ENCODE results near the gene TUBA1C.
"Not testable (repeated sequence)": the region's sequence is repeated elsewhere in the genome, so short reads cannot be mapped to it uniquely, and the experiment has no call there.

Gene TUBA1C

DNA sequence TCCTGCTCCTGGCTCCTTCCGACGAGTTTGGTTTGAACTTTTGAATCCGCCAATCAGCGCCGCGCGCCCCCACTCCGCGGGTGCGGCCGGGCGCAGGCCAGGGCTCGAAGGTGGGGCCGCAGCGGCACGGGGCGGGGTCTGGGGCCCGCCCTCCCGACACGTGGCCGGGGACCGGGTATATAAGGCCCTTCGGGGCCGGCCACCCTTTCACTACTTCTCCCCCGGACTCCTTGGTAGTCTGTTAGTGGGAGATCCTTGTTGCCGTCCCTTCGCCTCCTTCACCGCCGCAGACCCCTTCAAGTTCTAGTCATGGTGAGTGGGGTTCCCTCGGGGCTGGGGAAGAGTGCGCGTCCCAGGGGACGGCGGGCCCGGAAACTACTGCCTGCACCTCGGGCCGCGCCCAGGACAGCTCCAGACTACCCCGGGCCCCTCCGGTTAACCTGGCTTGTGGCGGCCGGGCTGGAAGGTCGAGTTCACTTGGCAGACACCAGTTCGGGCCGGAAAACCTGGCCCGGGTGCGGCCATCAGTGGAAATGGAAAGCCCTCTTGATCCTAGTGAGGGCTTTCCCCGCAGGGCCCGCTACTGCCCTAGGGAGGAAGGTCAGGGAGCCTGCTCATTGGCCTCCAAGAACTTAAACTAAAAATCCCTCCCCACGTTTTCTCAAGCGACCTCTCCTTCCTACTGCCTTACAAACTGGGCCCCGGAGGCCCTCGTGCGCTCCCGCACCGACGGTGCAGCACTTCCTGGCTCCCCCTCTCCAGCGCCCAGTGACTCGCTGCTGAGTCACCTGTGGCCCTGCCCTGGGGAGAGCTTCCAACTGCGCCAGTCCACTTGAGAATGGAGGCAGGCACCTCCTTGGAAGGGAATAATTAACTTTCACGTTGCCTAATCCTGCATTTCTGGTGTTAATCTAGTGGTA lies at the start of gene TUBA1C:
Gene TUBA1C (plus strand): TSS at position 210 of the 920 bp plus-strand sequence. CDS start 100 bp downstream, at position 310.
- DNase-seq (ENCODE audit: low read depth): peak; percentile 73

DNA sequence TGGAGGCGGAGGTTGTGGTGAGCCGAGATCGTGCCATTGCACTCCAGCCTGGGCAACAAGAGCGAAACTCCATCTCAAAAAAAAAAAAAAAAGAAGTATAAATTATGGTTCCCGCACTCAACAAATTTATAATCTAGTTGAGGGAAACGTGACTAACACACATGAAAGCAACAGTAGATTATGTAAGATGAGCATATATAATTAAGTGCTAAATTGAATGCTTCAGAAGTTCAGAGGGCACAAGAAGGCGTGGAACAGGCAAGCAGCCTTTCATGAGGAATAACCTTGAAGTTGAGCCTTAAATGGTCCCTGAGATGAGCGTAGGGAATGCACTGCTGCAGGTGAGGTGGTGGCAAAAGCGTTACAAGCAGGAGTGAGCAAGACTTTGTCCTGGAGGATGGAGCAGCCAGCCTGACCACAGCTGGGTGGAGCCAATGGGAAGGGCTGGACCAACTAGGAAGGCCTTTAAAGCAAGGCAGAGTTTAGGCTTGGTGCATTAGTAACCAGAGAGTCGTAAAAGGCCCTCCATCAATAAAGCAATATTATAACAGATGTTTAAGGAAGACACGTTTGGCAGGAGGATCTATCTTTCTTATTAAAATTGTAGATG lies 45.4 kb upstream of the TUBA1C start:
- DNase-seq (ENCODE audit: low read depth): no peak

DNA sequence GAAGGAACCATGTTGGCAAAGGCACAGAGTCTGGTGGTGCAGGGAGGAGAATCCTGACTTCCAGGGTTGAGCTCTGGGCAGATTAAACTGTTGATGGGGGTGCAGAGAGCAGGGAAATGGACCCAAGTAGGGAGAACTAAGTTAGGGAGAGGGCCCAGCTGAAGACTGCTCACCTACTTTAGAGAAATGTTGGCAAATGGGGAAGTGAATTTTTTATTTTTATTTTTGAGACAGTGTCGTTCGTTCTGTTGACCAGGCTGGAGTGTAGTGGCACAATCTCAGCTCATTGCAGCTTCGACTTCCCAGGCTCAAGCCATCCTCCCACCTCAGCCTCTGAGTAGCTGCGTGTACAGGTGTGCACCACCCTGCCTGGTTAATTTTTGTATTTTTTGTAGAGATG lies 43.9 kb upstream of the TUBA1C start:
- DNase-seq (ENCODE audit: low read depth): no peak

DNA sequence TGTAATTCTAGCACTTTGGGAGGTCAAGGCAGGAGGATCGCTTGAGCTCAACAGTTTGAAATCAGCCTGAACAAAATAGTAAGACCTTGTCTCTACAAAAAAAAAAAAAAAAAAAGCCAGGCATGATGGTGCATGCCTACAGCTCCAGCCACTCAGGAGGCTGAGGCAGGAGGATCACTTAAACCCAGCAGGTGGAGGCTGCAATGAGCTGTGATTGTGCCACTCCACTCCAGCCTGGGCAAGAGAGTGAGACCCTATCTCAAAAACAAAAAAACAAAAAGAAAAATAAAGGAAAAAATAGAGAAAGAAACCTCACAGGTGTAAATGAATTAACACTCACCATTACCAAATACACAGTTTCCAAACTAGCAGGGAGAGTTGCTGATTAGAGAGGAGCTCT lies 41.8 kb upstream of the TUBA1C start:
- DNase-seq (ENCODE audit: low read depth): no peak

DNA sequence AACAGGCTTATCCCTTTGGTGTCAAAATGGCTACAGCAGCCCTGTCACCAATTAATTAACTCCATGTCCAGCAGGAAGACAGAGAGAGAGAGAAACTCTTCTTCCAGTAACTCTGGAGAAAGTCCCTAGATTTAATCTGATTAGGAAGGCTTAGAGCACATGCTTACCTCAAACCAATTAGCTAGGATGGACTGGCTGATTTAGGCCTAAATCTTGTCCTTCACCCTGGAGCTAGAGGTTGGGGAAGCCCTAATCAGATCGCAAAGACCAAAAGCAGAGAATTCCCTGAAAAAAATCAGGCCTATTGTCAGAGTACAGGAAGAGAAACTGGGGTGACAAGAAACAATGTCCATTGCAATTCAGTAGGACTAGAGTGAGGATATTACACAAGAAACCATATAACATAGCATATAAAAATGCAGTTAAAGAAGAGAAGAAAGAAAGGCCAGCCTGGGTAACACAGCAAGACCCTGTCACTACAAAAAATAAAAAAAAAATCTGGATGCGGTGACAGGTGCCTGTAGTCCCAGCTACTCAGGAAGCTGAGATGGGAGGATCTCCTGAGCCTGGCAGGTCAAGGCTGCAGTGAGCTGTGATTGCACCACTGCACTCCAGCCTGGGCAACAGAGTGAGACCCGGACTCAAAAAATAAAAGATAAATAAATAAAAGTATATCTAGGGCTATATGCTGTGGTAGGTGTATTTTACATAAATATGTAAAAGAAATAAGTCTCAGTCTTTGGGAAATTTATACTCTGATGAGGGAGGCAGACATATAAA lies 41.1 kb upstream of the TUBA1C start:
- no peak for DNase-seq (ENCODE audit: low read depth)

DNA sequence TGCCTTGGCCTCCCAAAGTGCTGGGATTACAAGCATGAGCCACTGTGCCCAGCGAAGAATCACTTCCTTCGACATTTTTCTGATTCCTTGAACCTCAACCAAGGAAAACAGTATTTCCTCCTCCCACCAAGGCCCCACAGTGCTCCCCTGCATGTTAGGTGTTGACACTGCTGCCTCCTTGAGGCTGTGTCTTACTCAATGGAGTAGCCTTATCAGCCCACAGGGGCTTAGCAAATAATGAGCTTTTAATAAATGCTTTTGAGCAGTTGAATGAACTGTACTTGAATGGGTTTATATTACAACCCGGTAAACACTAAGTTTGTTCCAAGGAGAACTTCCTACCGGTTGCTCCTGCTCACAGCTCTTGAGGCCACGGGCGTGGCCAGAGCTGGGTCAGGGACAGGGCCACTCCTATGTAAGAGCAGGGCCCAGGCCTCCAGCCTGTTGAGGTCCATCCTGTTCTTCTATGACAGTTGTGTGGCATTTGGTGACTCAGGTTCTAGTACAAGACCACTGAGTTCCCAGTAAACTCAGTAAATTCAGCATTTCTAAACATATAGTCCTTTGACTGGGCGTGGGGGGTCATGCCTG lies 39.2 kb upstream of the TUBA1C start:
- DNase-seq (ENCODE audit: low read depth): no peak

DNA sequence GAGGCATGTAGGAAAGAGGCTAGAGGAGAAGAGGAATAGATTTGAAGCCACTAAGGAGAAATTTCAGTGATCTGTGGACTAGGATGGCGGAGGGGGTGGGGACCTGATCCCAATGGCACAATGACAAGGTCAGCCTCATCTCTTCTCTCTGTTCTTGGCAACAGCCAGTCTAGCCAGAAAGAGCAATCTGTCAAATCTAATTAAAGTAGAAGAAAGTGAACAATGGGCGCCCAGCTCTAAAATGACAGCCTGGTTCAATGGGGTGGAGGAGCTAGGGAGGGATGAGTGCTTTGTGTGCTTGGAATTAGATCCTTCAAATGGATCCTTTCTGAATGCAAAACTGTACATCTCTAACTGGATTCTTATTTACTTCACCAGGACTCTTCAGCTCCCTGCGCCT lies 37.2 kb upstream of the TUBA1C start:
- DNase-seq (ENCODE audit: low read depth): no peak

DNA sequence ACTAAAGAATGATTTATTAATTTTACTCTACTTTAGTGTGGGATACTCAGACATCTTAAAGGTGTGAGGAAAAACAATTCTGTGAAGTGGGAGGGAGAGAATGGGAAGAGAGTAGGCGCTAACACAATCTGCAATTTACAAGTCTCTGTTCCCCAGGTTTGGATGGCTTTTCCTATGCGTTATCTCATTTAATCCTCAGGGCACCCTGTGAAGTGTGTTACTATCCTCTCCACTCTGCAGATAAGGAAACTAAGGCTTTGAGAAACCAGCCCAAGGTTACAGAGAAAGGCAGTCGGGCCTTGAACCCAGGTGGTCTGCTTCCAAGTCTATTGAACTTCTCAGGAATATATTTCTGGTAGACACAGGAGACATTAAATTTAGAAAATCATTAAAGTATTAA lies 36.2 kb upstream of the TUBA1C start:
- no peak for DNase-seq (ENCODE audit: low read depth)

DNA sequence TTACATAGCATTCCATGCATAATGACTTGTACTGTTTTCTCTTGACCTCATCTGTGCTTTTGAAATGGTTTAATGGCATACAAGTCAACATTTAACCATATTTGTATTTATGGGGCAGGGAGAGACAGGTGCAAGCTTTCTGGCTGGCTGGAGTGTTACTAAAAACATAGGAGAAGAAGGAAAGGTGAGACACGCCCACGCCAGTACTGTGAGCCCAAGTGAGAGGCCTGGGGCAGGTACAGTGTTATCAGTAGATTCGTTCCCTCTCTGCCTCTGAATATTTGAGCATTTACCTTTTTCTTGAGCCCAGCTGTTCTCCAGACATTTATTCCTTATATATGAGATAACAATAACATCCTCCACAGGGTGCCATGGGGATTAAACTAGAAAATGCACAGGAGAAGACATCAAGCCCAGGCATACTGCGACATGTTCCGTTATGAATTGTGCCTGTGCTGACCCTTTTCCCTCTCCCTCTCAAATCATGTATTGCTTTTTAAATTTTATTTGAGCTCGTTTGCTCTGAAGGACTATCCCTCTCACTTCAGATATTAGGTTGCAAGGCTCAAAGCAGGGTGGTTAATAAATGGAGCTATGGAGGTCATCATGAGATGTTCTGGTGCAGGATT lies 34.6 kb upstream of the TUBA1C start:
- DNase-seq (ENCODE audit: low read depth): no peak

DNA sequence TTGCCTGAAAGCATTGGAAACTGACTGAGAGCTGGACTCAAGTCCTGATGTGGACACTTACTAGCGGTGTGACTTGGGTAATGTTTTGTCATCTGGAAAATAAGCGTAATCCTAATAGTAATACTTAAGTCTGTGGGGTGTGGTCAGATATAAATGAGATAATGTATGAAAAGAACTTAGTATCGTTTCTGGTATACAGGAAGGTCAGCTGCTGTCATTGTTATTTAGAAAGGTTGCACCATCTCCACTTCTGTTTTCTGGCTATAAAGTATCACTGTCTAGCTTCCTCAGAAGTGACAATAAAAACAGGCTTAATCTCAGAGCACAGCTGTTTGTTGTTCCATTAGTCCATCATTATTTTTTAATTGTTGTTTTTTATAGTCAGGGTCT lies 34.1 kb upstream of the TUBA1C start:
- DNase-seq (ENCODE audit: low read depth): no peak

DNA sequence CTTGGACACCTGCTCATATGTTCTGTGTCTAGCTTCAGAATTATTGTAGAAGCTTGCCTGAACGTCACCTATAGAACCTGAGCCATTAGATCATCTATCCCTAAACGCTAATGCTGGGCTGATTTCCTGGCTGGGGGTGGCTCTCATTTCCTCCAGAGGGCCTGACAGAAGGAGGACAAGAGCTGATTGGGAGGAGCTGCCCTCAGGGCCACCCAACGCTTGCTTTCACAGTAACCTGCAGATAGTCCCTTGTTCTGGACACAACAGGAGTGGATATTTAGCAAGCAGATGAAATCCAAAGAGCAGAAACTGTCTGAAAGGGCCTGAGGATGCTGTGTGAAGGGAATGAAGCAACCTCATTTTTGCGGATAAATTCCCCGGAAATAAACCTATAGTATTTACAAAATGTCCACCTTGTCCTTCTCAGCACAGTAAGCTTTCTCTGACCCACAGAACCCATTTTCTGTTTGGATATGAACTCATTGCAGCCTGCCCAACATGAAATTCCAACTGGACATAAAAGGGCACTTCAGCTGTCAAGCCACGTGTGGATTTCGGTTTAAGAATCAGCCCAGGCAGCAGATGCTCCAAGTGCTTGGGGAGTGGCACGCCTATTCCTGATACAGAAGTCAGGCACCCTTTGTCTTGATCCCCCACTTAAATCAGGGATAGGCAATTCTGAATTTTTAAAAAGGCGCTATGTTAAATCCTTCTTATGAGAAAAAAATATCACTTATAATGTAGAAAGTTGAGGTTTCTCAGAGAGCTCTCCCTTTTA lies 32.8 kb upstream of the TUBA1C start:
- no peak for DNase-seq (ENCODE audit: low read depth)

DNA sequence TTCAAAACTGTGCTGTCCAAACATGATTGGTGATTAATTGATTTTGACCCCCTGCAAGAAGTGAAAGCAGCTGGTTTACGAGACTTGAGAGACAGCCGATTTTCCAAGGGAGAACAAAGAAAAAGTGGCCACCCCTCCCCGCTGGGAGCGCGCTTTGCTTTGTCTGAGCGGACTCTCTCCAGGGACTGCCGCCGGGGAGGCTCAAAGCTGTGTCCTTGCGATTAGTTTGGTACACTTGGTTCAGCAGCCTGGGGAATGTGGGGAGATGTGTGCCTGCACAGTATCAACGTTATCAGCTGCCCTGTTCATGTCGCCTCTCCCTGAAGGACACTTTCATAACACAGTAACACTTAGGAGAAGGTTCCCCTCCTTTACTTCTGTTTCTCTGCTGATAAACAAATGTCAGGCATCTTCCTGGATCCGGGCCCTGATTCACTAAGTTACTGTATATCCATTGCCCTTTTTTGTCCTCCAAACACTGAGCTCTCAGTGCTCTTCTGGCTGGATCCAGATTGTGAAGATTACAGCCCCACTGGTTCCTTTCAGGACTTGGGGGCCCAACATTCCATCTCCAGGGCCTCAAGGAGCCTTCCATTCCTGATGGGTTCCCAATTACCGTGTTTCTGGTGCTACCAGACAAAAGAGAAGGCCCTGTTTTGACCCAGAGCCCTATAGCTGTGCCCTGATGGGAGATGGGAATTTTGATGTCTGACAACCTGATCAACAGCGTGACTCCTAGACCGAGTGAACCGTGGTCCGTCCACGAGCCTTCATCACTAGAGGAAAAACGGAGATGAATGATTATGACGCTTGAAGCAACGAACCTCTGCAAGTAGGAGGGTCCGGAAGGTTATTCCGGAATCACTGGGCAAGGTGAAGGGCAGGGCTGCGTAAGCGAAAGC lies 31.7 kb upstream of the TUBA1C start:
- no peak for DNase-seq (ENCODE audit: low read depth)

DNA sequence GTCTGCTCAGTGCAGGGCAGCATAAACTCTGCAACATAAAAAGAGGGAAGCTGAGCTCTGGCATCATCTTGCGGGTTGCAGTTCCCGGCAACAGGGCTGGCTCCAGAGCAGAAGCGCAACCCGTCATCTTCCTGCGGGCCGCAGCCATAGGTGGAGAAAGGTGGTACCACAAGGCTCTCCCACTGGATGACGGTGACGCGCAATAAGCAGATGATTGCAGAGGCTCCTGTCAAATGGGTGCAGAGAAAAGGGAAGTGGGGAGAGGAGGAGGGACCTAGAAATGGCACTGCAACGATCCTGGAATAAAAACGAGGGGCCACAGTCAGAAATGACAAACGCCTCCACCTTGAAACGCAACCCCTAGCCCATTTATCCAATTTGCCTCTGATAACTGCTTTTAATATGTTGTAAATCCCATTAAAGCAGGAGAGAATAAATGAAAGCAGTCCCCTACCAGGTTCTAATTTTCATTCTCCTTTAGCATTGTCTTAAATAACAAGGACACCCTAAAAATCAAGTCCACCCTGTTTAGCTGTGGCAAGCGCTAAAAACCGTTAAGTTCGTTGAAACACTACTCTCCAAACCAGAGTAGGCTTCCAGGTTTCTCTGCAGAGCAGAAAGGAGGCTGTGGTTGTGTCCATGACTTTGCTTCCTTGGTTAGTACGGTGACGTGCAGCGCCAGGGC lies 30.9 kb upstream of the TUBA1C start:
- no peak for DNase-seq (ENCODE audit: low read depth)

DNA sequence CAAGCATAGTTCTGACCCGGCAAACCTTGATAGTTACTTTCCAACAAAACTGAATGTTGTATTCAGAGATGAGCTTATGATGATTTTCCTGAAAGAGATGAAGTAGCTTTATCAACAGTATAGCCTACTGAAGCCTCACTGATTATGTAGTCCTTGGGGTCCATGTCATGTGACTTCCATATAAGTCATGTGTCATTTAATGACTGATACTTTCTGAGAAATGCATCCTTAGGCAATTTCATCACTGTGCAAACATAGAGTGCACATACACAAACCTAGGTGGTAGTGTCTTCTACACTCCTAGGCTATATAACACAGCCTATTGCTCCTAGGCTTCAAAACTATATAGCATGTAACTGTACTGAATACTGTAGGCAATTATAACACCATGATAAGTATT lies 28.5 kb upstream of the TUBA1C start:
- no peak for DNase-seq (ENCODE audit: low read depth)

DNA sequence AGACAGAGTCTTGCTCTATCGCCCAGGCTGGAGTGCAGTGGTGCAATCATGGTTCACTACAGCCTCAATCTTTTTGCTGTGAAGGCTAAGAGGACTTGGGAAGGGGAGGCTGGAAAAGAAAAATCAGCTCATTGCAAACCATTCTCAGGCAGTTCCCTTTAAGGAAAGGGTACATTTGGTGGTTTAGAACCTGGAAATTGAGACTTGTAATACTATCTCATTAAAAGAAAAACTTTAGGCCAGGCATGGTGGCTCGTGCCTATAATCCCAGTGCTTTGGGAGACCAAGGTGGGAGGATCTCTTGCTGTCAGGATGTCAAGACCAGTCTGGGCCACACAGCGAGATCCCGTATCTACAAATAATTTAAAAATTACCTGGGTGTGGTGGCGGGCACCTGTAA lies 21.3 kb upstream of the TUBA1C start:
- DNase-seq (ENCODE audit: low read depth): no peak

DNA sequence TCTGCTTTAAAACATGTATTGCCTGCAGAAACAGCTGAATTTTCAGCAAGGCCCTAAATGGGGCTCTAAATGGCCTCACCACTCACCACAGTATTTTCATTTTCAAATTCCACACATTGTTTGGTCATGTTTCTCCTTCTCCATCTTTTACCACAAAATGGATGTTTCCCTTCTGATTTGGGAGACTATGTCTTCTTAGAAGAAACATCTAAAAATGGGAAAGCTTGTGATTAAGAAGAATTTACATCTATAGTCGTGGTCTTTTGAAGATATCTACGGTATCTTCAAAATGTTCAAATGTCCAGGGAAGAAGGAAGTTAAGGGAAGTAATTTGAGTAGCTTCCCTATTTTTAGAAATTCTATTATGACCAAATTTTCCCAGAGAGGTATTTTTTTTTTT lies 20.7 kb upstream of the TUBA1C start:
- peak; percentile 73 for DNase-seq (ENCODE audit: low read depth)

DNA sequence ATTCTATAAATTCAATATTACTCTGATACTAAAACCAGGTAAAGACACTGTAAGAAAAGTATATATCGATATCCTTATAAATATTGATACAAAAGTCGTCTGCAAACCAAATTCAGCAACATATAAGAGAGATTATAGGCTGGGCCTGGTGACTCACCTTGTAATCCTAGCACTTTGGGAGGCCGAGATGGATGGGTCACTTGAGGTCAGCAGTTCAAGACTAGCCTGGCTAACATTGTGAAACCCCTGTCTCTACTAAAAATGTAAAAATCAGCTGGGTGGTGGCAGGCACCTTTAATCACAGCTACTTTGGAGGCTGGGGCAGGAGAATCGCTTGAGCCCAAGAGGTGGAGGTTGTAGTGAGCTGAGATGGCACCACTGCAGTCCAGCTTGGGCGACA lies 13.5 kb upstream of the TUBA1C start:
- no peak for DNase-seq (ENCODE audit: low read depth)

DNA sequence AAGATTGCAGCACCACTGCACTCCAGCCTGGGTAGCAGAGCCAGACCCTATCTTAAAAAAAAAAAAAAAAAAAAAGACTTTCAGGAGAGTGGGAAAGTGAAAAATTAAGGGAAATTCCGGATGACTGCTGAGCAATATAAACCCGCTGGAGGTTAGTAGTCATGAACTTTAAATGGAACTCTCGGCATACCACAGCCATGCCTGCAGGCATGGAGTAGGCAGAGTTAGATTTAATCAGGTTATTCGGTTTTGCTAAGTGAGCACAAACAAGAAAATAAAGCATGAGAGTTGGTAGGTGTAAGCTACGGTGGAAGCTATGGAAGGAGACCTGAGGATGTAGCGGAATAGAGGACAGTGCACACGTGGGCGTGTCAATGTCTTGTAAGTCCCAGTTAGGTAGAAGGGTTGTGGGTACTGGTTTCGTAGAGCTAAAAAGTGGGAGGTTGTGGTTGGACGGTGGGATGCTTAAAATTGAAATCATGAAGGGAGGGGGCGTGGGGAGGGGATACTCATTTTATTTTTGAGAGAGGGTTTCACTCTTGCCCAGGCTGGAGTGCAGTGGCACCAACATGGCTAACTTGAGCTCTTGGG lies 11.8 kb upstream of the TUBA1C start:
- DNase-seq (ENCODE audit: low read depth): no peak

DNA sequence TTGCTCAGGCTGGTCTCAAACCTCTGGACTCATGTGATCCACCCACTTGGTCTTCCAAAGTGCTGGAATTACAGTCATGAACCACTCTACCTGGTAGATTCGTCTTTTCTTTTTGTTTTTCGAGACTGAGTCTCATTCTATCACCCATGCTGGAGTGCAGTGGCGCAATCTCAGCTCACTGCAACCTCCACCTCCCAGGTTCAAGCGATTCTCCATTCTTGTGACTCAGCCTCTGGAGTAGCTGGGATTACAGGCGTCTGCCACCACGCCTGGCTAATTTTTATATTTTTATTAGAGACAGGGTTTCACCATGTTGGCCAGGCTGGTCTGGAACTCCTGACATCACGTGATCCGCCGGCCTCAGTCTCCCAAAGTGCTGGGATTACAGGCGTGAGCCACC lies 9.4 kb upstream of the TUBA1C start:
- DNase-seq (ENCODE audit: low read depth): not testable (repeated sequence)
